HL-60 (cell line): Measurements from ENCODE around the gene NMNAT3.

Source experiments
- GABPA ChIP-seq: IDR thresholded peaks from 2 replicates; pipeline ENCODE4 v1.6.1; 2012; ENCODE audit warnings: low read depth
- POLR2AphosphoS5 ChIP-seq: IDR thresholded peaks from 2 replicates; pipeline ENCODE4 v1.6.1; 2012; ENCODE audit warnings: low read depth
- SPI1 ChIP-seq: IDR thresholded peaks from 2 replicates; pipeline ENCODE4 v1.6.1; 2012; ENCODE audit warnings: low read depth, mild to moderate bottlenecking, borderline replicate concordance
- TF ChIP-seq, protein P1 (sequence below): IDR thresholded peaks from one replicate; pipeline ENCODE4 v1.5.1; 2011; ENCODE audit warnings: low read length, control low read depth, inconsistent platforms; ENCODE audit not compliant: insufficient read depth
- TF ChIP-seq, protein P2 (sequence below): IDR thresholded peaks from 2 replicates; pipeline ENCODE4 v1.6.1; 2012; ENCODE audit warnings: low read depth; ENCODE audit not compliant: insufficient replicate concordance

DNA sequence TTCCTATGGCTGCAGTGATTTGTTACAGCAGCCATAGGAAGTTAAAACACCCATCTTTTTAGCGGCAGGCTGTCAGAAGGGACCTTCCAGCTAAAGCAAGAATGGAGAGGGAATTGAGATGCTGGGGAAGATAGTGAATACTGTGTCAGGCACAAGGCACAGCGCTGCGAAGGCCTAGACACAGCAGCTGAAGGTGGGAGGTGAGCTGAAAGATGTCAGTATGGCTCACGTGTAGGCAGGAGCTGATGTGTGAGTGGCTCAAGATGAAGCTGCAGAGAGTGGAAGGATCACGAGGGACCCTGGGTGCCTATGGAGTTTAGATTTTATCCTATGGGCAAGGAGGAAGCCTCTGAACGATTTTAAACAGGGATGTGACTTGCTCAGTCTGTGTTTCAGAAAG, 44.3 kb downstream of the NMNAT3 start:
- TF ChIP-seq, protein P1, sequence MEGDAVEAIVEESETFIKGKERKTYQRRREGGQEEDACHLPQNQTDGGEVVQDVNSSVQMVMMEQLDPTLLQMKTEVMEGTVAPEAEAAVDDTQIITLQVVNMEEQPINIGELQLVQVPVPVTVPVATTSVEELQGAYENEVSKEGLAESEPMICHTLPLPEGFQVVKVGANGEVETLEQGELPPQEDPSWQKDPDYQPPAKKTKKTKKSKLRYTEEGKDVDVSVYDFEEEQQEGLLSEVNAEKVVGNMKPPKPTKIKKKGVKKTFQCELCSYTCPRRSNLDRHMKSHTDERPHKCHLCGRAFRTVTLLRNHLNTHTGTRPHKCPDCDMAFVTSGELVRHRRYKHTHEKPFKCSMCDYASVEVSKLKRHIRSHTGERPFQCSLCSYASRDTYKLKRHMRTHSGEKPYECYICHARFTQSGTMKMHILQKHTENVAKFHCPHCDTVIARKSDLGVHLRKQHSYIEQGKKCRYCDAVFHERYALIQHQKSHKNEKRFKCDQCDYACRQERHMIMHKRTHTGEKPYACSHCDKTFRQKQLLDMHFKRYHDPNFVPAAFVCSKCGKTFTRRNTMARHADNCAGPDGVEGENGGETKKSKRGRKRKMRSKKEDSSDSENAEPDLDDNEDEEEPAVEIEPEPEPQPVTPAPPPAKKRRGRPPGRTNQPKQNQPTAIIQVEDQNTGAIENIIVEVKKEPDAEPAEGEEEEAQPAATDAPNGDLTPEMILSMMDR: no peak
- TF ChIP-seq, protein P2, sequence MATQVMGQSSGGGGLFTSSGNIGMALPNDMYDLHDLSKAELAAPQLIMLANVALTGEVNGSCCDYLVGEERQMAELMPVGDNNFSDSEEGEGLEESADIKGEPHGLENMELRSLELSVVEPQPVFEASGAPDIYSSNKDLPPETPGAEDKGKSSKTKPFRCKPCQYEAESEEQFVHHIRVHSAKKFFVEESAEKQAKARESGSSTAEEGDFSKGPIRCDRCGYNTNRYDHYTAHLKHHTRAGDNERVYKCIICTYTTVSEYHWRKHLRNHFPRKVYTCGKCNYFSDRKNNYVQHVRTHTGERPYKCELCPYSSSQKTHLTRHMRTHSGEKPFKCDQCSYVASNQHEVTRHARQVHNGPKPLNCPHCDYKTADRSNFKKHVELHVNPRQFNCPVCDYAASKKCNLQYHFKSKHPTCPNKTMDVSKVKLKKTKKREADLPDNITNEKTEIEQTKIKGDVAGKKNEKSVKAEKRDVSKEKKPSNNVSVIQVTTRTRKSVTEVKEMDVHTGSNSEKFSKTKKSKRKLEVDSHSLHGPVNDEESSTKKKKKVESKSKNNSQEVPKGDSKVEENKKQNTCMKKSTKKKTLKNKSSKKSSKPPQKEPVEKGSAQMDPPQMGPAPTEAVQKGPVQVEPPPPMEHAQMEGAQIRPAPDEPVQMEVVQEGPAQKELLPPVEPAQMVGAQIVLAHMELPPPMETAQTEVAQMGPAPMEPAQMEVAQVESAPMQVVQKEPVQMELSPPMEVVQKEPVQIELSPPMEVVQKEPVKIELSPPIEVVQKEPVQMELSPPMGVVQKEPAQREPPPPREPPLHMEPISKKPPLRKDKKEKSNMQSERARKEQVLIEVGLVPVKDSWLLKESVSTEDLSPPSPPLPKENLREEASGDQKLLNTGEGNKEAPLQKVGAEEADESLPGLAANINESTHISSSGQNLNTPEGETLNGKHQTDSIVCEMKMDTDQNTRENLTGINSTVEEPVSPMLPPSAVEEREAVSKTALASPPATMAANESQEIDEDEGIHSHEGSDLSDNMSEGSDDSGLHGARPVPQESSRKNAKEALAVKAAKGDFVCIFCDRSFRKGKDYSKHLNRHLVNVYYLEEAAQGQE: no peak
- TF ChIP-seq POLR2AphosphoS5 (no peak), SPI1 (no peak), GABPA (no peak)
